ENCODE data around the gene UBE2H. TPM values are rescaled to one million over a fixed set of nuclear protein-coding genes. Genes with fewer than 3 reads are reported as not detected.
A peak's percentile ranks its signal among the peaks of the same experiment; 100 is the strongest.

Gene UBE2H
- total and polyA plus RNA-seq, 9 donors = 48.9 to 96.3 (median 84.4) TPM

DNA sequence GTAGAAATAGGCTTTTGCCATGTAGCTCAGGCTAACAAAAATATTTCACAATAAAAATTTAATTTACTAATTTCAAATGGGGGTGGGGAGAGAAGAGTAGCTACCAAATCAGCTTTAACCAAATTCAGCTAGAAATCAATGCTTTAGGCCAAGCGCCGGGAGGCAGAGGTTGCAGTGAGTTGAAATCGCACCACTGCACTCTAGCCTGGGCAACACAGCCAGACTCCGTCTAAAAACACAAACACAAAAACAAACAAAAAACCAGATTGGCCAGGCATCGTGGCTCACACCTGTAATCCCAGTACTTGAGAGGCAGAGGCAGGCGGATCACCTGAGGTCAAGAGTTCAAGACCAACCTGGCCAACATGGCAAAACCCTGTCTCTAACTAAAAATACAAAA lies 9.4 kb downstream of the UBE2H start:
- Histone ChIP-seq H3K9me3 (replicated peaks; ENCODE audit: control insufficient read depth, low read depth, low read length) (no peaks in the 10 kb centered on the region), H3K36me3 (ENCODE audit: control insufficient read depth, insufficient read depth, low read length) (peaks cover 12% of the 10 kb centered on the region), H3K4me3 (ENCODE audit: low read length) (no peak overlapping the region), H3K27ac (ENCODE audit: low read length) (no peak overlapping the region), H3K27me3 (ENCODE audit: control insufficient read depth, insufficient read depth, low read length) (no peaks in the 10 kb centered on the region), H3K4me1 (ENCODE audit: control insufficient read depth, insufficient read depth, low read length) (peaks cover 8% of the 10 kb centered on the region)
- 100% methylated on average over 2 of the region's 6 CpGs for WGBS (ENCODE audit: insufficient coverage)
- no peak for DNase-seq

DNA sequence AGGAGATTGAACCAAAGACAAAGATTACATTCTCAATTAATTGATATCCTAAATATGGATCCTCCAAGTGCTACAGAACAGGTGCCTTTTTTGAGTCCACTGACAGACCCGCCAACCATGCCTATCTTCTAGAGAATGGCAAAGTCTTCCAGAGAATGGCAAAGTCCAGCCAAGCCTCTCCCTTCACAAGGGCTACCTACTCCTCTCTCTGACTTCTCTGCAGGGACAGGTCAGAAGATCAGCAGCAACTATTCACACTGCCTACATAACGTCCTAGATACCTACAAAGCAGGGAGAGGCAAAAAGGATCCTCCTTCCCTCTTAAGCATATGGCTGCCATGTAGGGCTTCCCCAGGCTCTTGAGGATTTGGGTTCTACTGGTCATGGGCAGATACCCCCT lies 12.4 kb downstream of the UBE2H start:
- no peaks in the 10 kb centered on the region for H3K9me3 ChIP-seq (replicated peaks; ENCODE audit: control insufficient read depth, low read depth, low read length)
- H3K36me3 ChIP-seq (ENCODE audit: control insufficient read depth, insufficient read depth, low read length) = peaks cover 9% of the 10 kb centered on the region
- no peak overlapping the region for H3K27ac ChIP-seq (ENCODE audit: low read length)
- H3K27me3 ChIP-seq (ENCODE audit: control insufficient read depth, insufficient read depth, low read length) = no peaks in the 10 kb centered on the region
- DNase-seq = no peak
- WGBS (ENCODE audit: insufficient coverage) = 83% methylated on average over 1 of the region's 2 CpGs
- no peaks in the 10 kb centered on the region for H3K4me1 ChIP-seq (ENCODE audit: control insufficient read depth, insufficient read depth, low read length)
- no peak overlapping the region for H3K4me3 ChIP-seq (ENCODE audit: low read length)

DNA sequence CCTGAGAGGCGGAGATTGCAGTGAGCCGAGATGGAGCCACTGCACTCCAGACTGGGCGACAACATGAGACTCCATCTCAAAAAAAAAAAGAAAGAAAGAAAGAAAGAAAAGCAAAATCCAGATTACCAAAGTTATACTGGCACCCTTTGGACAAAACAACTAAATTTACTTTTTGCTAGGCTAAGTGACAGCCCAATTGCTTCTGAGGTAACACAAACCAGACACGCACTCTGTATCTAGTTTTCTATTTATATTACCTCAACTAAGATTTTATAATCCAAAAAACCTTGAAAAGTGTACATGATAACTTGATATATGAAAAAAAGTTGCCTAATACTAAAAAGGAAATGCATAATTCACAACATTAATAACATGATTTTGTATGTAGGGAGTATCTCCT lies 12.9 kb downstream of the UBE2H start:
- Histone ChIP-seq H3K27me3 (ENCODE audit: control insufficient read depth, insufficient read depth, low read length) (no peaks in the 10 kb centered on the region), H3K9me3 (replicated peaks; ENCODE audit: control insufficient read depth, low read depth, low read length) (no peaks in the 10 kb centered on the region), H3K27ac (ENCODE audit: low read length) (no peak overlapping the region), H3K4me1 (ENCODE audit: control insufficient read depth, insufficient read depth, low read length) (no peaks in the 10 kb centered on the region), H3K36me3 (ENCODE audit: control insufficient read depth, insufficient read depth, low read length) (peaks cover 9% of the 10 kb centered on the region), H3K4me3 (ENCODE audit: low read length) (no peak overlapping the region)
- DNase-seq = no peak
- WGBS (ENCODE audit: insufficient coverage) = 92% methylated on average over 3 of the region's 4 CpGs

GRCh38 chr7:129933627-129934026 lies 19.1 kb downstream of the UBE2H start:
- no peak overlapping the region for H3K27ac ChIP-seq (ENCODE audit: low read length)
- no peak overlapping the region for H3K4me3 ChIP-seq (ENCODE audit: low read length)
- H3K9me3 ChIP-seq (replicated peaks; ENCODE audit: control insufficient read depth, low read depth, low read length) = no peaks in the 10 kb centered on the region
- WGBS (ENCODE audit: insufficient coverage) = 67% methylated on average over 1 of the region's 3 CpGs
- no peak for DNase-seq
- H3K27me3 ChIP-seq (ENCODE audit: control insufficient read depth, insufficient read depth, low read length) = no peaks in the 10 kb centered on the region
- peaks cover 8% of the 10 kb centered on the region for H3K36me3 ChIP-seq (ENCODE audit: control insufficient read depth, insufficient read depth, low read length)
- no peaks in the 10 kb centered on the region for H3K4me1 ChIP-seq (ENCODE audit: control insufficient read depth, insufficient read depth, low read length)

- H3K4me1 ChIP-seq (ENCODE audit: control insufficient read depth, insufficient read depth, low read length) = no peaks in the 10 kb centered on the region
- peaks cover 6% of the 10 kb centered on the region for H3K36me3 ChIP-seq (ENCODE audit: control insufficient read depth, insufficient read depth, low read length)
These were observed 26.1 kb downstream of the UBE2H start for GRCh38 chr7:129926618-129927017.

DNA sequence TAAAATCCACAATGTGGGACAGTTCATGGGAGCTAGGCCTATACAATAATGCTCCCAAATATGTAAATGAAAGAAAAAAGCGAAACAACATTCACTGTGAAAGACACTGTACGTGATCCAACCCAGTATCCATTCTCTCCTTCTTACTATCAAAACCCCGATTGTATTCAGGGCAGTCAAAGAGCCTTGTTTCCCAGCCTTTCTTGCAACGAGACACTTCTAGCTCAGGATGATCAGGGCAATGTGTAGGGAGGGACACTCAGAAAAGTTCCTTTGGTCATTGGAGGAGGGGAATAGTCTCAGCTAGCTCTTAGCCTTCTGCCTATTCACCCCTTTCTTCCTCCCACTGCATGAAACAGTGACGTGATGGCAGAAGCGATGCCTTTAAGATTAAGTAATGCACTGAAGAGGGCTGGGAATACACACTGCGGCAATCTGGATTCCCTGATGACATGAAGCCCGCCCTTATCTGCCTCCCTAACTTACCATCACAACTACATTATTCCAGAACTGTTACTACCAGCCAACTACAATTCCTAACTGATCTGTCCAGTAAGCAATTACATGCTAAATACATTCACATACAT lies 27.3 kb downstream of the UBE2H start:
- Histone ChIP-seq H3K9me3 (replicated peaks; ENCODE audit: control insufficient read depth, low read depth, low read length) (no peaks in the 10 kb centered on the region), H3K36me3 (ENCODE audit: control insufficient read depth, insufficient read depth, low read length) (peaks cover 6% of the 10 kb centered on the region), H3K4me3 (ENCODE audit: low read length) (no peak overlapping the region), H3K27ac (ENCODE audit: low read length) (peak overlapping the region; percentile 29), H3K27me3 (ENCODE audit: control insufficient read depth, insufficient read depth, low read length) (no peaks in the 10 kb centered on the region), H3K4me1 (ENCODE audit: control insufficient read depth, insufficient read depth, low read length) (no peaks in the 10 kb centered on the region)
- 28% methylated on average over 2 of the region's 8 CpGs for WGBS (ENCODE audit: insufficient coverage)
- peak; percentile 75 for DNase-seq

More at GRCh38 chr7:129926618-129927017, 26.1 kb downstream of the UBE2H start:
- 92% methylated on average over 3 of the region's 3 CpGs for WGBS (ENCODE audit: insufficient coverage)
- H3K9me3 ChIP-seq (replicated peaks; ENCODE audit: control insufficient read depth, low read depth, low read length) = no peaks in the 10 kb centered on the region
- H3K27ac ChIP-seq (ENCODE audit: low read length) = no peak overlapping the region
- DNase-seq = no peak
- H3K4me3 ChIP-seq (ENCODE audit: low read length) = no peak overlapping the region
- no peaks in the 10 kb centered on the region for H3K27me3 ChIP-seq (ENCODE audit: control insufficient read depth, insufficient read depth, low read length)

DNA sequence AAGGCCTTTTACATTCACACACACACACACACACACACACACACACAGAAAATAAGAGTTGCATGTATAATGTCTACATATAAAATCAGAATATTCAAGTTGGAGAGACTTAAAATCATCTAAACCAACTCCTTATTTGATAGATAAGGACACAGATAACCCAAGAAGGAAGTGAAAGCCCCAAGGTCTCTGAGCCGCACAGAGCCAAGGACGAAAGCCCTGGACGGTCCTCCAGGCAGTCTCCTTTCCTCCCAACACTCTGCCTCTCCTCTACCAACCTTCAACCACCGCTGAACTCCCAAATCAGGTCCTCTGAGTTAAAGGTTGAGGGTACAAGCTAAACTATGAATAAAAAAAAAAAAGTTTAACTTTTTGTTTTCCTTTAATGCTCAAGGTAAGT lies 28.2 kb downstream of the UBE2H start:
- Histone ChIP-seq H3K4me1 (ENCODE audit: control insufficient read depth, insufficient read depth, low read length) (no peaks in the 10 kb centered on the region), H3K36me3 (ENCODE audit: control insufficient read depth, insufficient read depth, low read length) (peaks cover 4% of the 10 kb centered on the region), H3K4me3 (ENCODE audit: low read length) (no peak overlapping the region), H3K27me3 (ENCODE audit: control insufficient read depth, insufficient read depth, low read length) (no peaks in the 10 kb centered on the region), H3K9me3 (replicated peaks; ENCODE audit: control insufficient read depth, low read depth, low read length) (no peaks in the 10 kb centered on the region), H3K27ac (ENCODE audit: low read length) (no peak overlapping the region)
- no peak for DNase-seq
- WGBS (ENCODE audit: insufficient coverage) = no CpG with 5 or more reads among the region's 4 CpGs

- Histone ChIP-seq H3K27me3 (ENCODE audit: control insufficient read depth, insufficient read depth, low read length) (no peaks in the 10 kb centered on the region), H3K4me1 (ENCODE audit: control insufficient read depth, insufficient read depth, low read length) (no peaks in the 10 kb centered on the region), H3K9me3 (replicated peaks; ENCODE audit: control insufficient read depth, low read depth, low read length) (no peaks in the 10 kb centered on the region), H3K27ac (ENCODE audit: low read length) (no peak overlapping the region), H3K36me3 (ENCODE audit: control insufficient read depth, insufficient read depth, low read length) (peaks cover 7% of the 10 kb centered on the region), H3K4me3 (ENCODE audit: low read length) (no peak overlapping the region)
- no peak for DNase-seq
- no CpG with 5 or more reads among the region's 2 CpGs for WGBS (ENCODE audit: insufficient coverage)
These were observed 29.1 kb downstream of the UBE2H start for GRCh38 chr7:129923709-129924108.

GRCh38 chr7:129919492-129919891 lies 33.3 kb downstream of the UBE2H start:
- no peak overlapping the region for H3K27ac ChIP-seq (ENCODE audit: low read length)
- no peak for DNase-seq
- no peaks in the 10 kb centered on the region for H3K9me3 ChIP-seq (replicated peaks; ENCODE audit: control insufficient read depth, low read depth, low read length)
- H3K4me1 ChIP-seq (ENCODE audit: control insufficient read depth, insufficient read depth, low read length) = peaks cover 2% of the 10 kb centered on the region
- WGBS (ENCODE audit: insufficient coverage) = 88% methylated on average over 2 of the region's 2 CpGs
- H3K27me3 ChIP-seq (ENCODE audit: control insufficient read depth, insufficient read depth, low read length) = no peaks in the 10 kb centered on the region
- H3K36me3 ChIP-seq (ENCODE audit: control insufficient read depth, insufficient read depth, low read length) = peaks cover 8% of the 10 kb centered on the region
- no peak overlapping the region for H3K4me3 ChIP-seq (ENCODE audit: low read length)

GRCh38 chr7:129918922-129919321 lies 33.8 kb downstream of the UBE2H start:
- WGBS (ENCODE audit: insufficient coverage) = 76% methylated on average over 2 of the region's 5 CpGs
- peaks cover 2% of the 10 kb centered on the region for H3K4me1 ChIP-seq (ENCODE audit: control insufficient read depth, insufficient read depth, low read length)

DNA sequence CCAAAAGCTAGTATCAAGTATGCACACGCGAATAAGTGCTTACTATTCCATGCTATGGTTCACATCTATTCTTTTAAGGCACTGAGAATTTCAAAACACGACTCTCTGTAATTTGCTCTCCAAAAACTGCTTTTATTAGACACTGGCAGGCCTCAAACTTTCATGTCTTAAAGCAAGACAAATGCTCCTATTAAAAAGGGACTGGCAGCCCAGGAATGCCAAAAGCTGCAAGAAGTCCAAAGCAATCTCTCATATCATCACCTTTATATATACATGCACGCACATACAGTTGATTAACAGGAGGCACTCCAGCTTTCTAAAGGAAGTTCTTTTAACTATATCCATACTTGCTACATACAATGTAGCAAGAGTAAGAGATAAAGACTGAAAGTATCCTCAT lies 34.8 kb downstream of the UBE2H start:
- no peak for DNase-seq
- no peaks in the 10 kb centered on the region for H3K27me3 ChIP-seq (ENCODE audit: control insufficient read depth, insufficient read depth, low read length)
- H3K4me1 ChIP-seq (ENCODE audit: control insufficient read depth, insufficient read depth, low read length) = peaks cover 2% of the 10 kb centered on the region
- WGBS (ENCODE audit: insufficient coverage) = 82% methylated on average over 3 of the region's 4 CpGs
- no peak overlapping the region for H3K27ac ChIP-seq (ENCODE audit: low read length)
- no peak overlapping the region for H3K4me3 ChIP-seq (ENCODE audit: low read length)
- no peaks in the 10 kb centered on the region for H3K9me3 ChIP-seq (replicated peaks; ENCODE audit: control insufficient read depth, low read depth, low read length)
- H3K36me3 ChIP-seq (ENCODE audit: control insufficient read depth, insufficient read depth, low read length) = peaks cover 10% of the 10 kb centered on the region

More at GRCh38 chr7:129918922-129919321, 33.8 kb downstream of the UBE2H start:
- Histone ChIP-seq H3K4me3 (ENCODE audit: low read length) (no peak overlapping the region), H3K27ac (ENCODE audit: low read length) (no peak overlapping the region), H3K27me3 (ENCODE audit: control insufficient read depth, insufficient read depth, low read length) (no peaks in the 10 kb centered on the region), H3K36me3 (ENCODE audit: control insufficient read depth, insufficient read depth, low read length) (peaks cover 8% of the 10 kb centered on the region), H3K9me3 (replicated peaks; ENCODE audit: control insufficient read depth, low read depth, low read length) (no peaks in the 10 kb centered on the region)
- DNase-seq = no peak

Measured in muscle of leg (tissue), 11 donors.